ENCODE measurements around the gene SLC13A2. TPM values are rescaled to one million over a fixed set of nuclear protein-coding genes. Genes with fewer than 3 reads are reported as not detected.

SLC13A2 gene
- polyA plus RNA-seq, 2 donors = 0.02 TPM; not detected in 1

DNA sequence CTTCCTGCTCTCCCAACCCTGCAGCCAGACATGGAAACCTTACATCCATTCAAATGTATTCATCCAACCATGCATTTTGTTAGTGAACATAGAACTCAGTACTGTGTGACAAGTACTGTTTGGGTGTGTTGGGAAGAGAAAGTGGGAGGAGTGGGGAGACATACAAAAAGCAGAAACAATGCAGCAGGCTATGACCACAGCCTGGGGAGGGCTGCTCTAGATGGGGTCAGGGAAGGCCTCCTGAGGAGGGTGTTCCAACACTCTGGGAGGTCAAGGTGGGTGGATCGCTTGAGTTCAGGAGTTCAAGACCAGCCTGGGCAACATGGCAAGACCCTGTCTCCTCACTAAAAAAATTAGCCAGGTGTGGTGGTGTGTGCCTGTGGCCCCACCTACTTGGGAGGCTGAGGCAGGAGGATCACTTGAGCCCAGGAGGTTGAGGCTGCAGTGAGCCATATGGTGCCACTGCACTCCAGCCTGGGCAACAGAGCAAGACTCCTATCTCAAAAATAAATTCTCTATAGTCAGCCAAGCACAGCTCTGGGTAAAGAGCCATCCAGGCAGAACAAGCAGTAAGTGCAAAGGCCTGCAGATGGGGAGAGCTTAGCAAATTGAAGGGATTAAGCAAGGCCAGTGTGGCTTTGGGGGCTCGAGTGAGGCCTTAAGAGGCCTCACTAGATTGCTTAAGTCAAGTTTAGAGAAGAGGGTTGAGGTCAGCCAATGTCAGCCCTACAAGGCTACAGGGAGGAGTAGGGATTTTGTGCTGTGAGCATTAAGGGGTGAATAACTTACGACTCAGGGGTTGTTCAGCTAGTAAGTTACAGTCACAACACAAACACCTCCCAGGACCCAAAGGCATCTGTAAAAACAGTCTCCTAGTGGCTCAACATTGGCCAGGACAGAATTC lies 5.5 kb downstream of the SLC13A2 start:
- H3K4me3 ChIP-seq (ENCODE audit: low read depth in 1 of 2, low read length in 2 of 2) = no peak overlapping the region
- no peaks in the 10 kb centered on the region for H3K9me3 ChIP-seq (ENCODE audit: control insufficient read depth in 2 of 2, insufficient read depth in 1 of 2, low read depth in 1 of 2, low read length in 1 of 2)
- H3K4me1 ChIP-seq (ENCODE audit: control insufficient read depth in 2 of 2, insufficient read depth in 2 of 2, low read length in 1 of 2) = no peaks in the 10 kb centered on the region
- H3K27ac ChIP-seq (ENCODE audit: low read depth in 2 of 2, low read length in 1 of 2) = no peak overlapping the region
- no peaks in the 10 kb centered on the region for H3K36me3 ChIP-seq (ENCODE audit: control insufficient read depth in 2 of 2, insufficient read depth in 2 of 2, low read length in 1 of 2)
- H3K27me3 ChIP-seq (ENCODE audit: control insufficient read depth in 1 of 2, insufficient read depth in 2 of 2, low read length in 2 of 2) = no peaks in the 10 kb centered on the region
- WGBS, 2 donors = 78 to 82% methylated on average over 3 of the region's 3 CpGs

DNA sequence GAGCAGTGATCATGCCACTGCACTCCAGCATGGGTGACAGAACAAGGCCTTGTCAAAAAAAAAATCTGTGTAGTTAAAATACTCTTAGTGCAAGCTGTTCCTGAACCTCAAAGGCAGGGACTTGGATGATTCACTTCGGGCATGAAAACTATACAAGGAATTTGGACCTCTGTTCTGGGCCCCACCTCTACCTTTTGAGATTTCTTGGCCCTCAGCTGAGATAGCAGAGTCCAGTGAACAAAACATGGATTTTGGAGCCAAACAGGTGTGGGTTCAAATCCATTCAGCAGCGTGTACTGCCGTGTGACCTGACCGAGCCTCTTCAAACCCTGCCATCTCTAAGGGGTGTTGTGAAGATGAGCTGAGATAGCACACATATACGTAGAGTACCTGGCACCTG lies 6.8 kb downstream of the SLC13A2 start:
- H3K27ac ChIP-seq (ENCODE audit: low read depth in 2 of 2, low read length in 1 of 2) = no peak overlapping the region
- 56 to 62% methylated on average over 5 of the region's 5 CpGs for WGBS, 2 donors

DNA sequence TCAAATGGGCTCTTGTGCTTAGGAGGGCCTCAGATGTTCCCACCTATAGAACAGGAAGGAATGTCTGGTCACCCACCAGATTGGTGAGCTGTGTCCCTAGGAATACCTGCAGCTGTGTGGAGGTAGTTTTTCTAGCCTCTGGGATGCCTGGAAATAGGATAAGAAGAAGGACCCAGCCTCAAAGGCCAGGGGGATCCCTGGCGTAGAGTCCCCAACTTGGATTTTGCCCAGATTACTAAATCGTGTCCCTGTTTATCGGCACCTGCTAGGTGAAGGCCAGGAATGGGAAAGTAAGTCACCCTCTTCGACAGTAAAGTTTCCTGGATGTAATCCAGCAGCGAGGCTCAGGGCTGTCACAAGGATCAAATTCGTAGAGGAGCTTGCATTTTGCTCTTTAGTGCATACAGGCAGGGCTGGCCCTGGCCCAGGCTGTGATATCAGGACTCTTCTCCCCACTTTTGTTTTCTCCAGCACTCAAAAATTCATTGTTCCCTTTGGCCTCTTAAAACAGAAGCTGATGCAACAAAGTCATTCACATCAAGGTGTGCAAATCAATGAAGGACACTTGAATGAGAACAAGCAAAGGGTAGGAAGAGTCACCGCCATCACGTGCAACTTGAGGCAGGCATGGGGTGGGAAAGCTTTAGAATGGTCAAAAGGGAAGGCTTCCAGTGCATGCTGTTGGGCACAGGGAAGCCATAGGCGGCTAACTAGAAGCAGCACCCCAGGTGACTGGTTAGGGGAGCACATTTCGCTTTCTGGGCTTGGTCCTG lies 7.5 kb downstream of the SLC13A2 start:
- Histone ChIP-seq H3K9me3 (ENCODE audit: control insufficient read depth in 2 of 2, insufficient read depth in 1 of 2, low read depth in 1 of 2, low read length in 1 of 2) (no peaks in the 10 kb centered on the region), H3K4me3 (ENCODE audit: low read depth in 1 of 2, low read length in 2 of 2) (no peak overlapping the region), H3K4me1 (ENCODE audit: control insufficient read depth in 2 of 2, insufficient read depth in 2 of 2, low read length in 1 of 2) (no peaks in the 10 kb centered on the region), H3K27ac (ENCODE audit: low read depth in 2 of 2, low read length in 1 of 2) (no peak overlapping the region), H3K27me3 (ENCODE audit: control insufficient read depth in 1 of 2, insufficient read depth in 2 of 2, low read length in 2 of 2) (no peaks in the 10 kb centered on the region), H3K36me3 (ENCODE audit: control insufficient read depth in 2 of 2, insufficient read depth in 2 of 2, low read length in 1 of 2) (no peaks in the 10 kb centered on the region)
- 69 to 71% methylated on average over 10 of the region's 10 CpGs for WGBS, 2 donors

More for the DNA sequence above, 6.8 kb downstream of the SLC13A2 start:
- H3K9me3 ChIP-seq (ENCODE audit: control insufficient read depth in 2 of 2, insufficient read depth in 1 of 2, low read depth in 1 of 2, low read length in 1 of 2) = no peaks in the 10 kb centered on the region
- no peaks in the 10 kb centered on the region for H3K36me3 ChIP-seq (ENCODE audit: control insufficient read depth in 2 of 2, insufficient read depth in 2 of 2, low read length in 1 of 2)
- no peaks in the 10 kb centered on the region for H3K4me1 ChIP-seq (ENCODE audit: control insufficient read depth in 2 of 2, insufficient read depth in 2 of 2, low read length in 1 of 2)
- no peak overlapping the region for H3K4me3 ChIP-seq (ENCODE audit: low read depth in 1 of 2, low read length in 2 of 2)
- H3K27me3 ChIP-seq (ENCODE audit: control insufficient read depth in 1 of 2, insufficient read depth in 2 of 2, low read length in 2 of 2) = no peaks in the 10 kb centered on the region

DNA sequence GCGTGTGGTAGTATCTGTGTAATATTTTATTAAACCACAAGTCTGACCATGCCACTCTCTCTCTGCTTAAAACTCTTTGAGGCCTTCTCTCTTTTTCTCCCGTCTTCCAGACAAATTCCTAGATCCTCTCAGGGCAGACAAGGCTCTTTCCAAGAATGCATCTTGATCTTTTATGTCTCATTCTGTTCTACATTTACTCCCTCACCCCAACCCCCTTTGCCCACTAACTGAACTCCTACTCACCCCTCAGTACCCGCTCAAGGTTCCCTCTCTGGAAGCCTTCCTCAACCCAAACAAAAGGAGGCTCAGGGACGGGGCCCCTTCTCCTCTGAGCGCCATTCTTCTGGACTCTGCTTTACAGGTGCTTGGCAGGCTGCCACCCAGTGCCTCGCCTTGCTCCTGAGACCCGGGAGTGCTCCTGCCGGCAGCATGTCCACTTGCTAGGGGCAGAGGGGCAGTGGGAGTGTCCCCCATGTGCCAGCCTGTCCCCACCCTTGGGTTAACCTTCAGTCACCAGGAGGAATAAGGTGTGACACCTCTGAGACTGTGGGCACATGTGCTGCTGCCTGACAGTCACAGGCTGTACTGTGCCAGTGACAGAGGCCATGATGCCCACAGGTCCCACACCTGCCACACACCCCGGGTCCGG lies 9.2 kb downstream of the SLC13A2 start:
- Histone ChIP-seq H3K36me3 (ENCODE audit: control insufficient read depth in 2 of 2, insufficient read depth in 2 of 2, low read length in 1 of 2) (no peaks in the 10 kb centered on the region), H3K4me3 (ENCODE audit: low read depth in 1 of 2, low read length in 2 of 2) (no peak overlapping the region), H3K9me3 (ENCODE audit: control insufficient read depth in 2 of 2, insufficient read depth in 1 of 2, low read depth in 1 of 2, low read length in 1 of 2) (no peaks in the 10 kb centered on the region), H3K27ac (ENCODE audit: low read depth in 2 of 2, low read length in 1 of 2) (no peak overlapping the region), H3K27me3 (ENCODE audit: control insufficient read depth in 1 of 2, insufficient read depth in 2 of 2, low read length in 2 of 2) (no peaks in the 10 kb centered on the region), H3K4me1 (ENCODE audit: control insufficient read depth in 2 of 2, insufficient read depth in 2 of 2, low read length in 1 of 2) (no peaks in the 10 kb centered on the region)
- WGBS, 2 donors = 62 to 63% methylated on average over 10 of the region's 10 CpGs

DNA sequence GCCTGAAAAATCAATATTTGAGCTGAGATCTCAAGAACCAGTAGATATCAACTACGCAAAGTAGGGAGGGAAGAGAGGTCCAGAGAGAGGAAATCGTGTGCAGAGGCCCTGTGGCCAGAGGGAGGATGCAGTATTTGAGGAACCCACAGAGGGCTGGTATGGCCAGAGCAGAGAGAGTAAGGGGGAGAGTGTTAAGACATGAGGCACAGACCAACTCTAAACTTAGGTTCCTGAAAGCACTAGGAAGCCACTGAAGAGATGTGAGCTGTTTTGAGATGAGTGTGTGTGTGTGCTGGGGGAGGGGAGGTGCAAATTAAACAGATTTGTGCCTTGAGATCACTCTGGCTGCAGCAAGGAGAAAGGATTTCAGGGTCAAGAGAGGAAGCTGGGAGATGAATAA lies 10.9 kb downstream of the SLC13A2 start:
- H3K4me3 ChIP-seq (ENCODE audit: low read depth in 1 of 2, low read length in 2 of 2) = no peak overlapping the region
- H3K27me3 ChIP-seq (ENCODE audit: control insufficient read depth in 1 of 2, insufficient read depth in 2 of 2, low read length in 2 of 2) = no peaks in the 10 kb centered on the region
- 49 to 50% methylated on average over 2 of the region's 2 CpGs for WGBS, 2 donors
- H3K36me3 ChIP-seq (ENCODE audit: control insufficient read depth in 2 of 2, insufficient read depth in 2 of 2, low read length in 1 of 2) = no peaks in the 10 kb centered on the region
- H3K4me1 ChIP-seq (ENCODE audit: control insufficient read depth in 2 of 2, insufficient read depth in 2 of 2, low read length in 1 of 2) = no peaks in the 10 kb centered on the region
- no peak overlapping the region for H3K27ac ChIP-seq (ENCODE audit: low read depth in 2 of 2, low read length in 1 of 2)
- H3K9me3 ChIP-seq (ENCODE audit: control insufficient read depth in 2 of 2, insufficient read depth in 1 of 2, low read depth in 1 of 2, low read length in 1 of 2) = no peaks in the 10 kb centered on the region

DNA sequence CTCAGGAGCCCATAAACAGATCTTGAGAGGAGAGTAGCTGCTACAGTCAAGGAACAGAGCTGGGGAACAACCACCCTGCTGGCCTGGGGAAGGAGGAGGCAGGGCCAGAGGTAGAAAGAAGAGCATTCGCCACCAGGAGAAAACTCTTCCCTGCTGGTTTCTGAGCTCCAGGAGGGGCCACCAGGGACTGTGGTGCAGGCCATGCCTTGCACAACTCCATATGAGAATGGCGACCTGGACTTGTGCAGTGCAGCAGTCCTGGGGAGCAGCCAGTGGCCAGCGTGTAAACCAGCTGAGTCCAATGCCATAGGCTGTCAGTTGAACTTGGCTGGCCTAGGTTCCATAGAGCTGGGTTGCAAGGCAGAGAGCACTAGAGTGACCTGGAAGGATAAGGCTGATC lies 11.6 kb downstream of the SLC13A2 start:
- H3K27me3 ChIP-seq (ENCODE audit: control insufficient read depth in 1 of 2, insufficient read depth in 2 of 2, low read length in 2 of 2) = no peaks in the 10 kb centered on the region
- H3K4me3 ChIP-seq (ENCODE audit: low read depth in 1 of 2, low read length in 2 of 2) = no peak overlapping the region
- H3K9me3 ChIP-seq (ENCODE audit: control insufficient read depth in 2 of 2, insufficient read depth in 1 of 2, low read depth in 1 of 2, low read length in 1 of 2) = no peaks in the 10 kb centered on the region
- no peaks in the 10 kb centered on the region for H3K4me1 ChIP-seq (ENCODE audit: control insufficient read depth in 2 of 2, insufficient read depth in 2 of 2, low read length in 1 of 2)
- no peak overlapping the region for H3K27ac ChIP-seq (ENCODE audit: low read depth in 2 of 2, low read length in 1 of 2)
- H3K36me3 ChIP-seq (ENCODE audit: control insufficient read depth in 2 of 2, insufficient read depth in 2 of 2, low read length in 1 of 2) = no peaks in the 10 kb centered on the region
- WGBS, 2 donors = 92 to 94% methylated on average over 3 of the region's 3 CpGs

DNA sequence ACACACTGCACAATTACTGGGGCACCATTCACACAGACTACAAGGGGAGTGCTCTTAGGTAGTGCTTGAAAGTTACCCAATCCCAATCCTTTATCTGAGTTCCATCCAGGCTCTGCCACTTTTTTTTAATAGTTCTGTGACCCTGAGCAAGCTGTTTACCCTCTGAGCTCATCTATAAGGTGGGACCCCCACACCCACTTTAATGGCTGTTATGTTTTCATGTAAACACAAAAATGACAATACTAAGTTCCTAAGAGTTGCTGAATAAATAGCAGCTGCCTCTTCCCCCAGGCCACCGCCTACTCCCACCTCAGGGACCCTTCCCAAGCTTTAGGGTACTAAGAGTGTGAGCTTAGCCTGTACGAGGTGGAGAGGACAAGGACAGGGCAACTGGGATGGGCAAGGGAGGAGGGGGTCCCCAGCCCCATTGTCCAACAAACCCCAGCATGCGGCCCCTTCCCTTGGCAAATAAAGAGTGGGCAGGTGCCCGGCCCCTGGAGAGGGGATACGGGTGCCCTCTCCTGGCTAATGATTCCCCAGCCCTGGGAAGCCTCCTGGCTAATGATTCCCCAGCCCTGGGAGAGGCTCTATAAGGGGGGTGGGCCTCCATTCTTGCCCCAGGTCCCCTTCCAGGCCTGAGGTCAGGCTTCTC lies 14.6 kb downstream of the SLC13A2 start:
- 65 to 83% methylated on average over 5 of the region's 5 CpGs for WGBS, 2 donors
- H3K27ac ChIP-seq (ENCODE audit: low read depth in 2 of 2, low read length in 1 of 2) = no peak overlapping the region
- H3K27me3 ChIP-seq (ENCODE audit: control insufficient read depth in 1 of 2, insufficient read depth in 2 of 2, low read length in 2 of 2) = no peaks in the 10 kb centered on the region
- H3K9me3 ChIP-seq (ENCODE audit: control insufficient read depth in 2 of 2, insufficient read depth in 1 of 2, low read depth in 1 of 2, low read length in 1 of 2) = peaks cover 0 to 3% of the 10 kb centered on the region in 2 donors
- no peaks in the 10 kb centered on the region for H3K36me3 ChIP-seq (ENCODE audit: control insufficient read depth in 2 of 2, insufficient read depth in 2 of 2, low read length in 1 of 2)
- no peak overlapping the region for H3K4me3 ChIP-seq (ENCODE audit: low read depth in 1 of 2, low read length in 2 of 2)
- peaks cover 0 to 3% of the 10 kb centered on the region in 2 donors for H3K4me1 ChIP-seq (ENCODE audit: control insufficient read depth in 2 of 2, insufficient read depth in 2 of 2, low read length in 1 of 2)

DNA sequence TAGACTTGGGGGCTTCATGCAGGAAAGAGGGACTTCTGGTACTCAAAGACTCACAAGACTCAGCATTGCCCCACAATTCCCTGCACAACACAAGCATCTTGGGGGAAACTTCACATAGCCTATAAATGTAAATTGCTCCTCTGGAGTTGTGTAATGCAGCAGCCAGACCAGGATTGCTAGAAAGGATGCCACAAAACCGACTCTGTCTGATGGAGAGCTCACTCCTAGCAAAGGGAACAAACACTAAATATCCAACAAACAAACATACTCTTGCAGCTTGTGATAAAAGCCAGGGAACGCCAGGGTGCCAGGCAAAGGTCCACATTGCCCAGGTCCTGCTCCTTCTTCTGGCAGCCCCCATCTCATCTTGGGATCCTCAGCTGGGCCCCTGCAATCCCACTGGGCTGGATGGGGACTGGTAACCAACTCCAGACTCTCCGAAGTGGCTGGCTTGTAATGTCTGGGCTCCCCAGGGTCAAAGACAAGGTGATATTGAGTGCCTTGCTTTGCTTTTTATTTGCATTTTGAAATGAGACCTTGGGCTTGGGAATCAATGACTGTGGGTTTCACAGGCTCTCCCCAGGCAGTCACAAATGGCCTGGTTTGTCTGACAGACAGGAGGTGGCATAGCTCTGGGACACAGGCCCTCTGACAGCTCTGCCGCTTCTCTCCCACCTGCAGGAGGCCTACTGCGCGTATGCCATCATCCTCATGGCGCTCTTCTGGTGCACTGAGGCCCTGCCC lies 15.3 kb downstream of the SLC13A2 start:
- 79 to 86% methylated on average over 7 of the region's 7 CpGs for WGBS, 2 donors
- no peak overlapping the region for H3K4me3 ChIP-seq (ENCODE audit: low read depth in 1 of 2, low read length in 2 of 2)
- peaks cover 0 to 3% of the 10 kb centered on the region in 2 donors for H3K4me1 ChIP-seq (ENCODE audit: control insufficient read depth in 2 of 2, insufficient read depth in 2 of 2, low read length in 1 of 2)
- H3K27ac ChIP-seq (ENCODE audit: low read depth in 2 of 2, low read length in 1 of 2) = no peak overlapping the region
- H3K27me3 ChIP-seq (ENCODE audit: control insufficient read depth in 1 of 2, insufficient read depth in 2 of 2, low read length in 2 of 2) = no peaks in the 10 kb centered on the region
- peaks cover 0 to 3% of the 10 kb centered on the region in 2 donors for H3K9me3 ChIP-seq (ENCODE audit: control insufficient read depth in 2 of 2, insufficient read depth in 1 of 2, low read depth in 1 of 2, low read length in 1 of 2)
- H3K36me3 ChIP-seq (ENCODE audit: control insufficient read depth in 2 of 2, insufficient read depth in 2 of 2, low read length in 1 of 2) = no peaks in the 10 kb centered on the region
